ENCODE data around the gene MINDY1. TPM values are rescaled to one million over a fixed set of nuclear protein-coding genes. Genes with fewer than 3 reads are reported as not detected.

The MINDY1 gene
- total and polyA plus RNA-seq, 9 of the 15 experiments (the other 6 are each of a cell fraction or from before 2014, with no cell fraction given): 0.49 to 11.0 (median 6.0) TPM

GRCh38 chr1:150992626-150993025 is 14.1 kb downstream of the MINDY1 start:
- FAIRE-seq (no peak), DNase-seq (ENCODE audit: extremely low read depth in 1 of 4, low spot score in 3 of 4) (no peak), ATAC-seq (no peak)
- peaks cover 4% of the 10 kb centered on the region; the same call in 1 of the 3 replicates for H3K36me3 ChIP-seq (ENCODE audit: control insufficient read depth, insufficient read depth, low read length)
- H3K4me1 ChIP-seq (replicated peaks in 1 of 2; ENCODE audit: control insufficient read depth in 2 of 2, insufficient read depth in 2 of 2, low read length in 2 of 2): peaks cover 10 to 12% of the 10 kb centered on the region in 2 experiments; a peak in 4 of 5 replicates
- intact Hi-C loops (cut with micrococcal nuclease) (loop anchor here (10.0 kb wide), 1 partner anchor 158 kb away; no protein-coding TSS in a partner anchor), in situ Hi-C loops (cut with MboI) (loop anchor here (10.0 kb wide), 1 partner anchor 428 kb away; no protein-coding TSS in a partner anchor)
- 72% methylated on average over 4 of the region's 4 CpGs for WGBS (ENCODE audit: insufficient coverage, low coverage, missing lambda C conversion rate)
- H3K9me1 ChIP-seq (ENCODE audit: control insufficient read depth, insufficient read depth, low read length): no peaks in the 10 kb centered on the region
- no TSS peak for BruUV-seq (replicated peaks)
- no peak overlapping the region for H3K4me3 ChIP-seq
- no peaks in the 10 kb centered on the region for H3K79me2 ChIP-seq (ENCODE audit: control insufficient read depth, insufficient read depth, low read length)
- no peak overlapping the region for H3K9ac ChIP-seq (ENCODE audit: insufficient read depth in 1 of 2, low read depth in 2 of 2, low read length in 2 of 2)
- no peaks in the 10 kb centered on the region for H4K20me1 ChIP-seq (replicated peaks; ENCODE audit: control insufficient read depth, insufficient read depth, low read length)
- ChIA-PET CTCF (ENCODE audit: low intra/inter-chr PET ratio) (interaction anchor here (1.4 kb wide), 1 partner anchor 431 kb away, joined by 3 read pairs; no protein-coding TSS in a partner anchor), POLR2A (interaction anchor here (1.2 kb wide), 1 partner anchor 14 kb away, joined by 3 read pairs; the partner anchor contains the start of gene MINDY1)
- H3K27ac ChIP-seq (ENCODE audit: extremely low read depth, low read depth, low read length): no peak overlapping the region
- no peaks in the 10 kb centered on the region for H3K9me3 ChIP-seq (replicated peaks; ENCODE audit: control insufficient read depth, insufficient read depth, low read depth, low read length)
- H3K4me2 ChIP-seq (ENCODE audit: insufficient read depth, low read length): no peak overlapping the region
- no peak overlapping the region for H2AFZ ChIP-seq (ENCODE audit: low read depth, low read length)
- no peaks in the 10 kb centered on the region for H3K27me3 ChIP-seq (ENCODE audit: control insufficient read depth in 2 of 2, insufficient read depth in 2 of 2, low read length in 2 of 2)
- no peak for TF ChIP-seq DPF2 (IDR thresholded peaks at IDR 0.05)
- no peak for TF ChIP-seq KAT7 (CRISPR knock-in tag; IDR thresholded peaks at IDR 0.05; ENCODE audit: borderline replicate concordance)
- TF ChIP-seq ZNF79 (CRISPR knock-in tag; IDR thresholded peaks at IDR 0.05; ENCODE audit: low read depth): no peak
- TF ChIP-seq MLLT1 (IDR thresholded peaks at IDR 0.05): no peak
- TF ChIP-seq, protein P1, sequence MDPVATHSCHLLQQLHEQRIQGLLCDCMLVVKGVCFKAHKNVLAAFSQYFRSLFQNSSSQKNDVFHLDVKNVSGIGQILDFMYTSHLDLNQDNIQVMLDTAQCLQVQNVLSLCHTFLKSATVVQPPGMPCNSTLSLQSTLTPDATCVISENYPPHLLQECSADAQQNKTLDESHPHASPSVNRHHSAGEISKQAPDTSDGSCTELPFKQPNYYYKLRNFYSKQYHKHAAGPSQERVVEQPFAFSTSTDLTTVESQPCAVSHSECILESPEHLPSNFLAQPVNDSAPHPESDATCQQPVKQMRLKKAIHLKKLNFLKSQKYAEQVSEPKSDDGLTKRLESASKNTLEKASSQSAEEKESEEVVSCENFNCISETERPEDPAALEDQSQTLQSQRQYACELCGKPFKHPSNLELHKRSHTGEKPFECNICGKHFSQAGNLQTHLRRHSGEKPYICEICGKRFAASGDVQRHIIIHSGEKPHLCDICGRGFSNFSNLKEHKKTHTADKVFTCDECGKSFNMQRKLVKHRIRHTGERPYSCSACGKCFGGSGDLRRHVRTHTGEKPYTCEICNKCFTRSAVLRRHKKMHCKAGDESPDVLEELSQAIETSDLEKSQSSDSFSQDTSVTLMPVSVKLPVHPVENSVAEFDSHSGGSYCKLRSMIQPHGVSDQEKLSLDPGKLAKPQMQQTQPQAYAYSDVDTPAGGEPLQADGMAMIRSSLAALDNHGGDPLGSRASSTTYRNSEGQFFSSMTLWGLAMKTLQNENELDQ (CRISPR knock-in tag; IDR thresholded peaks at IDR 0.05; ENCODE audit: borderline replicate concordance): no peak
- TF ChIP-seq ZNF347 (CRISPR knock-in tag; IDR thresholded peaks at IDR 0.05; ENCODE audit: low read depth): no peak
- TF ChIP-seq ETV1 (tag; conservative IDR thresholded peaks at IDR 0.05; ENCODE audit: low read depth): no peak
- no peak for TF ChIP-seq CC2D1A (IDR thresholded peaks at IDR 0.05)
- TF ChIP-seq DEAF1 (CRISPR knock-in tag; IDR thresholded peaks at IDR 0.05): no peak
- no peak for TF ChIP-seq KLF16 (IDR thresholded peaks at IDR 0.05)
- TF ChIP-seq GTF2A2 (tag; IDR thresholded peaks at IDR 0.05): no peak
- TF ChIP-seq, protein P2, sequence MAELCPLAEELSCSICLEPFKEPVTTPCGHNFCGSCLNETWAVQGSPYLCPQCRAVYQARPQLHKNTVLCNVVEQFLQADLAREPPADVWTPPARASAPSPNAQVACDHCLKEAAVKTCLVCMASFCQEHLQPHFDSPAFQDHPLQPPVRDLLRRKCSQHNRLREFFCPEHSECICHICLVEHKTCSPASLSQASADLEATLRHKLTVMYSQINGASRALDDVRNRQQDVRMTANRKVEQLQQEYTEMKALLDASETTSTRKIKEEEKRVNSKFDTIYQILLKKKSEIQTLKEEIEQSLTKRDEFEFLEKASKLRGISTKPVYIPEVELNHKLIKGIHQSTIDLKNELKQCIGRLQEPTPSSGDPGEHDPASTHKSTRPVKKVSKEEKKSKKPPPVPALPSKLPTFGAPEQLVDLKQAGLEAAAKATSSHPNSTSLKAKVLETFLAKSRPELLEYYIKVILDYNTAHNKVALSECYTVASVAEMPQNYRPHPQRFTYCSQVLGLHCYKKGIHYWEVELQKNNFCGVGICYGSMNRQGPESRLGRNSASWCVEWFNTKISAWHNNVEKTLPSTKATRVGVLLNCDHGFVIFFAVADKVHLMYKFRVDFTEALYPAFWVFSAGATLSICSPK (IDR thresholded peaks at IDR 0.05; ENCODE audit: borderline replicate concordance): no peak
- no peak for TF ChIP-seq C11orf30 (IDR thresholded peaks at IDR 0.05; ENCODE audit: low read depth)
- no peak for TF ChIP-seq MAZ (CRISPR knock-in tag; conservative IDR thresholded peaks at IDR 0.05 in 1 of 2, IDR thresholded peaks at IDR 0.05 in 1 of 2)
- TF ChIP-seq ZNF3 (CRISPR knock-in tag; IDR thresholded peaks at IDR 0.05): no peak

All from K562 (cell line).